ENCODE results near the gene ASCC1. TPM values are rescaled to one million over a fixed set of nuclear protein-coding genes. Genes with fewer than 3 reads are reported as not detected.

Gene ASCC1
- total RNA-seq, 2 donors from 2014 or later, result 65.5 to 87.6 TPM

DNA sequence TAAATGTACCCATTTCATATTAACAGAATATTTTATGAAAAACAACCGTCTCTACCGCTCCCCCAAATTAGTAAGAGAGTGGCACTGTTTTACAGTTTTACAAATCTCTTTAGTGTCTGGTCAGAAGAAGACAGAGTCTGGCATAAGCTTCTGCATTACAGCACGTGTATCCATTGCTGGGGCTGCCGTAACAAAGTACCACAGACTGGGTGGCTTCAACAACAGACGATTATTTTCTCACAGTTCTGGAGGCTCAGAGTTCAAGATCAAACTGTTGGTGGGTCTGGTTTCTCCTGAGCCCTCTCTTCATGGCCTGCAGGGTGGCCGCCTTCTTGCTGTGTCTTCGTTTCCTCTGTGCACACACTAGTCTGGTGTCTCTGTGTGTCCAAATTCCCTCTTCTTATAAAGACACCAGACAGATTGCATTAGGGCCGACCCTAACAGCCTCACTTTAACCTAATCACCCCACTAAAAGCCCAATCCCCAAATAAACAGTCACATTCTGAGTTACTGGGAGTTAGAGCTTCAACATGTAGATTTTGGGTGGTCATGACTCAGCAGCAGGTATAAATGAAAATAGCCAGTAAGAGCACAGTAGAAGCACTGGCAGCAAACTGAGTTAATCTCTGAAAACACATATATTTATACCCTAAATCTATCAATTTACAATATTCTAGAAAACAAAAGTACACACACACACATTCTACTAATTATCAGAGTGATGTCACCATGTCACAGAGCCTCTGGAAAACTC, 123.7 kb downstream of the ASCC1 start:
- Mint-ChIP-seq H3K27ac (no peak overlapping the region), H3K36me3 (peaks cover 22 to 28% of the 10 kb centered on the region in 2 donors), H3K9me3 (no peaks in the 10 kb centered on the region)
- no peak for ATAC-seq
- DNase-seq (ENCODE audit: low spot score in 2 of 2), result no peak

- peaks cover 20 to 28% of the 10 kb centered on the region in 2 donors for H3K36me3 Mint-ChIP-seq
- H3K27ac Mint-ChIP-seq, result peak overlapping the region; percentile 86 to 94
- H3K9me3 Mint-ChIP-seq, result no peaks in the 10 kb centered on the region
- no peak for DNase-seq (ENCODE audit: low spot score in 2 of 2)
- no peak for ATAC-seq
Measured at GRCh38 chr10:72090326-72090725, 125.8 kb downstream of the ASCC1 start.

GRCh38 chr10:72089618-72090017, 126.5 kb downstream of the ASCC1 start:
- Mint-ChIP-seq H3K27ac (peak overlapping the region; percentile 81 to 94), H3K9me3 (no peaks in the 10 kb centered on the region), H3K36me3 (peaks cover 24 to 35% of the 10 kb centered on the region in 2 donors)
- ATAC-seq, result no peak
- DNase-seq (ENCODE audit: low spot score in 2 of 2), result no peak

- Mint-ChIP-seq H3K36me3 (peaks cover 26 to 37% of the 10 kb centered on the region in 2 donors), H3K27ac (peak overlapping the region; percentile 94 to 98), H3K9me3 (no peaks in the 10 kb centered on the region)
- ATAC-seq, result peak; percentile 41 to 68
- peak; percentile 60 to 74 for DNase-seq (ENCODE audit: low spot score in 2 of 2)
Measured at GRCh38 chr10:72088889-72089575, 127.0 kb downstream of the ASCC1 start.

GRCh38 chr10:72087969-72088888, 127.8 kb downstream of the ASCC1 start, which contains the start of gene SPOCK2:
SPOCK2 (minus strand) TSS chr10:72088551; CDS start chr10:72088328, 223 bp downstream.
- ATAC-seq, result peak; percentile 67 to 73
- Mint-ChIP-seq H3K27ac (peak within 1 kb of the TSS; percentile 94 to 98), H3K9me3 (no peaks in the 10 kb centered on the region), H3K36me3 (peaks cover 26 to 44% of the 10 kb centered on the region in 2 donors)
- DNase-seq (ENCODE audit: low spot score in 2 of 2), result peak; percentile 57 to 78

- H3K36me3 Mint-ChIP-seq, result peaks cover 26 to 47% of the 10 kb centered on the region in 2 donors
- no peak for DNase-seq (ENCODE audit: low spot score in 2 of 2)
- H3K9me3 Mint-ChIP-seq, result no peaks in the 10 kb centered on the region
- peak overlapping the region; percentile 89 to 94 for H3K27ac Mint-ChIP-seq
- ATAC-seq, result peak; percentile 23 to 25
Measured at GRCh38 chr10:72087392-72087968, 128.6 kb downstream of the ASCC1 start.

- DNase-seq (ENCODE audit: low spot score in 2 of 2) (peak in 1 of 2 donors; percentile 46), ATAC-seq (peak in 1 of 2 donors; percentile 17)
Measured at GRCh38 chr10:72086466-72087391, 129.3 kb downstream of the ASCC1 start.

GRCh38 chr10:72085864-72086465, 130.1 kb downstream of the ASCC1 start:
- ATAC-seq (peak in 1 of 2 donors; percentile 3), DNase-seq (ENCODE audit: low spot score in 2 of 2) (no peak)
- H3K36me3 Mint-ChIP-seq, result peaks cover 26 to 52% of the 10 kb centered on the region in 2 donors
- H3K9me3 Mint-ChIP-seq, result no peaks in the 10 kb centered on the region
- H3K27ac Mint-ChIP-seq, result peak overlapping the region; percentile 94

More at GRCh38 chr10:72086466-72087391, 129.3 kb downstream of the ASCC1 start:
- Mint-ChIP-seq H3K36me3 (peaks cover 26 to 47% of the 10 kb centered on the region in 2 donors), H3K27ac (peak overlapping the region; percentile 94), H3K9me3 (no peaks in the 10 kb centered on the region)

GRCh38 chr10:72085166-72085565, 130.9 kb downstream of the ASCC1 start:
- peaks cover 26 to 52% of the 10 kb centered on the region in 2 donors for H3K36me3 Mint-ChIP-seq
- H3K27ac Mint-ChIP-seq, result peak overlapping the region; percentile 56 to 94
- no peaks in the 10 kb centered on the region for H3K9me3 Mint-ChIP-seq
- DNase-seq (ENCODE audit: low spot score in 2 of 2) (no peak), ATAC-seq (no peak)

DNA sequence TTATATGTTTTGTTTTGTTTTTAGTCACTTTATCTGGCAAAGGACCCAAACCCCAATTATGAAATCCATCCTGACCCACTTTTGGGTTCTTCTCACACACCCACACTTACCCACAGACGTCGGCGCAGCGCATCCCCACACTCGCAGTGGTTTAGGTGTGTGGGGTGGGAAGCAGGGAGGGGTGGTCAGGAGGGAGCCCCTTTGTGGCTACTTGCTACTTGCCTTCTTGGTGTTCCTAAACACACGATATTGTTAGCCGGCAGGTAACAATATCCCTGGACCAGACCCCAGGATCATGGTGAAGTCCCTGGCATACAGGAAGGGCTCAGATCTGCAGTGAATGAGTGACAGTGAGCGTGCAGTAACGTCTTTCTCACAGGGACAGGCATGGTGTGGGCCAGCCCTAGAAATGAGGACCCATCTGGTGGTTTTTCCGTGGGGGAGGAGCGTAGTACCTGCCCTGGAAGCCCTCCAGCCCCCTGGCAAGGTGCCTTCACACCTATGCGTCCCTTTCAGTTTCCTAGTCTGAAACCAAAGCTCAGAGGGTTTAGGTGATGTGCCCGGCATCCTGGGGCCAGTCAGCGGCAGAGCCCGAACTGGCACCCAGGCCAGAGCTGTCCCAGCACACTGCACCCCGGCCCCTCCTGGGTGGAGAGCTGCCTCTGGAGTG, 132.2 kb downstream of the ASCC1 start:
- DNase-seq (ENCODE audit: low spot score in 2 of 2), result peak in 1 of 2 donors; percentile 64
- Mint-ChIP-seq H3K36me3 (peaks cover 26 to 61% of the 10 kb centered on the region in 2 donors), H3K27ac (peak overlapping the region; percentile 87 to 94), H3K9me3 (no peaks in the 10 kb centered on the region)
- peak in 1 of 2 donors; percentile 55 for ATAC-seq

- H3K36me3 Mint-ChIP-seq, result peaks cover 21 to 60% of the 10 kb centered on the region in 2 donors
- H3K27ac Mint-ChIP-seq, result peak overlapping the region; percentile 87 to 94
- no peaks in the 10 kb centered on the region for H3K9me3 Mint-ChIP-seq
- ATAC-seq (peak in 1 of 2 donors; percentile 3), DNase-seq (ENCODE audit: low spot score in 2 of 2) (no peak)
Measured at GRCh38 chr10:72082856-72083789, 133.0 kb downstream of the ASCC1 start.

DNA sequence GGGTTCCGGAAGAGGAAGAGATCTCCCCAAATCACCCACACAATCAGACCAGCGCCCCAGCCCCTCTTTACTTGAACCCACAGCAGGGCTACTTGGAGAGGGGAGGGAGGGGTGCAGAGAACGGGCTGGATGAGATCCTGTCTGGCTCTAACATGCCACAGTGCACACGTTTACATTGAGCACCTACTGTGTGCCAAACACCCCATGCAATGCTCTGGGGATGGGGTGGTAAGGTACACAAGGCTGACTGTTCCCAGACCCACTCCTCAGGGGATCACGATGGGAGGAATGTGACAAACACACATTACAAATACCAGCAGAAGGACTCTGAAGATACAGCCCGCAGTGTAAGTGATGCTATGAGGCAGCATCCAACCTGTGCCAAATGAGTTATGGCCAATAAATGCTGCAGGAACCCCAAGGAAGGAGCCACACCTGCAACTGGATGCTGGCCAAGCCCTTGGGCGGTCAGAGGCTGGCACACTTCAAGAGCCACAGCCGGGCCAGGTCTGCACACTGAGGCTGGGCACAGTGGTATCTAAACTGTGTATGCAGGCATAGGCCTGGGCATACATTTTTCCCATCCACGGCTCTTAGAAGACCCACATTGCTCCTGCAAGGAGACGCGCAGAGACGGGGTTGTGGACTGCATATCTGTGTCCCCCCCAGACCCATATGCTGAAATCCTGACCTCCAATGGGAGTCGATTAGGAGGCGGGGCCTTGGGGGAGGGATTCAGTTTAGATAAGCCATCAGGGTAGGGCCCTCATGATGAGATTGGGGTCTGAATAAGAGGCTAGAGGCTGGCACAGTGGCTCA, 134.1 kb downstream of the ASCC1 start:
- H3K27ac Mint-ChIP-seq, result peak overlapping the region; percentile 61 to 97
- DNase-seq (ENCODE audit: low spot score in 2 of 2) (no peak), ATAC-seq (no peak)
- peaks cover 20 to 59% of the 10 kb centered on the region in 2 donors for H3K36me3 Mint-ChIP-seq
- no peaks in the 10 kb centered on the region for H3K9me3 Mint-ChIP-seq

DNA sequence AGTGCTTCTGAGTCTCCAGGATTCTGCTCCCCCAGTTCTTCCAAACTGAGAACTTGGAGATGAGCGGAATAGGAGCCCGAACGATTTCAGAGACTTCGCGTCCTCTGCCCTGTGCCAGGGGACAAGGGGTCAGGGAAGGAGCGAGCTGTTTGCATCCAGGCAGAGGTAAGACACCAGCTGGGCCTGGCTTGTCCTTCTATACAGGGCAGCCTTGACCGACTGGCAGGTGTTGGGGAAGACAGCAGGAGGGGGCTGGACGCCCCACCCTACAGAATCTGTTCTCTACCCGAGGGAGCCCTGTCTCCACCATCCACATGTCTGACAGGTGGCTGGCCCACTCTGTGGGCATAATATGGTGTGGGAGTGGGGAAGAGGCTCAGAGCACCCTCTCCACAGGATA, 134.9 kb downstream of the ASCC1 start:
- Mint-ChIP-seq H3K36me3 (peaks cover 13 to 54% of the 10 kb centered on the region in 2 donors), H3K27ac (peak overlapping the region; percentile 60 to 97), H3K9me3 (no peaks in the 10 kb centered on the region)
- no peak for DNase-seq (ENCODE audit: low spot score in 2 of 2)
- no peak for ATAC-seq

Data from activated naive CD4-positive, alpha-beta T cell treated with anti-CD3 and anti-CD28 coated beads, Interleukin-2, amount 50 U/mL, for 72 hours (primary cell).